HCT116 (cell line): Measurements from ENCODE around the gene SETD9. TPM values are rescaled to one million over a fixed set of nuclear protein-coding genes. Genes with fewer than 3 reads are reported as not detected.

Source experiments
- ATAC-seq: fragments of 200-7000 bp; cut with Tn5 transposase; 2 replicates; pipeline ENCODE4 v1.9.1; 2020; ENCODE audit warnings: mild to moderate bottlenecking, moderate library complexity
- BruUV-seq: library from RNA; stranded (reverse); fragments of 400-500 nt; replicated peaks from 2 replicates; lab custom pipeline; 2021; lab: Mats Ljungman, UMichigan
- CTCF ChIA-PET: fragments of 300-600 bp; sonication (Branson Sonifier 250); formaldehyde crosslinking; loops from one replicate; lab custom pipeline; 2021; ENCODE audit warnings: antibody characterized with exemption; lab: Charles Lee
- POLR2A ChIA-PET: fragments of 300-600, 350-600 bp; sonication (Branson Sonifier 250); formaldehyde crosslinking; loops from one replicate; lab custom pipeline; 2021; ENCODE audit warnings: antibody characterized with exemption; lab: Charles Lee
- RAD21 ChIA-PET, 2 experiments: fragments of 300-600 bp; sonication (Branson Sonifier 250); formaldehyde crosslinking; loops; one replicate each; lab custom pipeline; 2023; ENCODE audit warnings: low total read pairs in 2 of 2; ENCODE audit not compliant: uncharacterized antibody in 2 of 2, unreplicated experiment in 2 of 2, low non-redundant PET in 1 of 2; lab: Charles Lee
- DNase-seq: peaks from one replicate; pipeline ENCODE4 v3.0.0-alpha.2; 2010; ENCODE audit warnings: low read depth, low spot score
- H2AFZ ChIP-seq: fragments of 200-600 bp; shearing (Covaris generic), sonication (generic); 2 replicates; pipeline ENCODE4 v1.6.1; 2017; ENCODE audit warnings: low read depth, mixed run types, mixed read lengths, antibody characterized with exemption, low read length; ENCODE audit not compliant: poor library complexity, severe bottlenecking
- H3K27ac ChIP-seq: 2 replicates; pipeline ENCODE4 v1.5.1; 2012; ENCODE audit warnings: low read depth, low read length
- H3K27me3 ChIP-seq: fragments of 200-600 bp; sonication (generic); 2 replicates; pipeline ENCODE4 v1.6.1; 2016; ENCODE audit warnings: mixed run types, low read length, mixed read lengths; ENCODE audit not compliant: insufficient read depth
- H3K36me3 ChIP-seq, 2 experiments: fragments of 200-500 bp in 1 of 2; fragments of 200-600 bp in 1 of 2; sonication (Bioruptor generic) in 1 of 2; sonication (generic) in 1 of 2; 2 replicates each; pipeline versions ENCODE4 v1.5.1 to v1.6.1; 2014 to 2016; ENCODE audit warnings: low read length in 2 of 2, inconsistent platforms in 1 of 2, mixed read lengths in 1 of 2, mixed run types in 1 of 2; ENCODE audit not compliant: insufficient read depth in 2 of 2, control insufficient read depth in 1 of 2
- H3K4me1 ChIP-seq, 2 experiments: fragments of 200-600 bp in 1 of 2; sonication (generic) in 1 of 2; 2 replicates each; pipeline versions ENCODE4 v1.5.1 to v1.6.1; 2012 to 2017; ENCODE audit warnings: low read length in 2 of 2, inconsistent platforms in 1 of 2, mild to moderate bottlenecking in 1 of 2, mixed read lengths in 1 of 2, mixed run types in 1 of 2, moderate library complexity in 1 of 2; ENCODE audit not compliant: insufficient read depth in 2 of 2, control insufficient read depth in 1 of 2
- H3K4me2 ChIP-seq: fragments of 200-600 bp; sonication (generic); 2 replicates; pipeline ENCODE4 v1.6.1; 2017; ENCODE audit warnings: mixed run types, low read length, mixed read lengths
- H3K4me3 ChIP-seq, 2 experiments: fragments of 200-600 bp in 1 of 2; sonication (generic) in 1 of 2; replicated peaks in 1 of 2; 2 replicates each; pipeline ENCODE4 v1.5.1; 2011 to 2016; ENCODE audit warnings: low read length in 2 of 2, control low read depth in 1 of 2, low read depth in 1 of 2, mild to moderate bottlenecking in 1 of 2, mixed read lengths in 1 of 2, mixed run types in 1 of 2
- H3K79me2 ChIP-seq: fragments of 200-600 bp; sonication (generic); 2 replicates; pipeline ENCODE4 v1.6.1; 2017; ENCODE audit warnings: mild to moderate bottlenecking, mixed run types, low read length, moderate library complexity, mixed read lengths; ENCODE audit not compliant: insufficient read depth
- H3K9ac ChIP-seq: fragments of 200-600 bp; sonication (generic); 2 replicates; pipeline ENCODE4 v1.6.1; 2016; ENCODE audit warnings: low read length, mixed read lengths
- H3K9me2 ChIP-seq: fragments of 200-600 bp; sonication (generic), shearing (Covaris generic); 2 replicates; pipeline ENCODE4 v1.6.1; 2017; ENCODE audit warnings: mixed run types, mild to moderate bottlenecking, moderate library complexity; ENCODE audit not compliant: insufficient read depth
- H3K9me3 ChIP-seq, 2 experiments: fragments of 200-500 bp in 1 of 2; fragments of 200-600 bp in 1 of 2; sonication (Bioruptor generic) in 1 of 2; sonication (generic) in 1 of 2; 2 replicates each; pipeline ENCODE4 v1.6.1; 2014 to 2017; ENCODE audit warnings: low read length in 2 of 2, mixed read lengths in 2 of 2, inconsistent platforms in 1 of 2, low read depth in 1 of 2, mild to moderate bottlenecking in 1 of 2, mixed run types in 1 of 2, moderate library complexity in 1 of 2; ENCODE audit not compliant: control insufficient read depth in 1 of 2, insufficient read depth in 1 of 2
- H4K20me1 ChIP-seq: fragments of 200-600 bp; sonication (generic), shearing (Covaris generic); 2 replicates; pipeline ENCODE4 v1.6.1; 2017; ENCODE audit warnings: mixed run types, mild to moderate bottlenecking, moderate library complexity; ENCODE audit not compliant: insufficient read depth
- ATF3 ChIP-seq: IDR thresholded peaks from 2 replicates; pipeline ENCODE4 v1.6.1; 2012
- CBX3 ChIP-seq: IDR thresholded peaks from 2 replicates; pipeline ENCODE4 v1.6.1; 2012; ENCODE audit warnings: low read depth
- CEBPB ChIP-seq: IDR thresholded peaks from 2 replicates; pipeline ENCODE4 v1.6.1; 2012; ENCODE audit warnings: low read depth
- CTCF ChIP-seq, 3 experiments: fragments of 200-600 bp in 1 of 3; sonication (generic) in 1 of 3; IDR thresholded peaks in 2 of 3; conservative IDR thresholded peaks in 1 of 3; 2 replicates each; pipeline ENCODE4 v1.5.1; 2012 to 2017; ENCODE audit warnings: low read depth in 2 of 3, low read length in 2 of 3, antibody characterized with exemption in 1 of 3, borderline replicate concordance in 1 of 3, control low read depth in 1 of 3, mild to moderate bottlenecking in 1 of 3, mixed read lengths in 1 of 3, mixed run types in 1 of 3, moderate library complexity in 1 of 3; ENCODE audit not compliant: insufficient read depth in 1 of 3
- EGR1 ChIP-seq: IDR thresholded peaks from 2 replicates; pipeline ENCODE4 v1.6.1; 2012; ENCODE audit warnings: low read depth
- ELF1 ChIP-seq: IDR thresholded peaks from 2 replicates; pipeline ENCODE4 v1.6.1; 2012; ENCODE audit warnings: low read depth, borderline replicate concordance
- EZH2 ChIP-seq: fragments of 200-600 bp; sonication (generic); IDR thresholded peaks from 2 replicates; pipeline ENCODE4 v1.6.1; 2017; ENCODE audit warnings: antibody characterized with exemption, mixed run types
- EZH2phosphoT487 ChIP-seq: fragments of 200-600 bp; IDR thresholded peaks from 2 replicates; pipeline ENCODE4 v1.6.1; 2018; ENCODE audit warnings: antibody characterized with exemption, borderline replicate concordance
- FOSL1 ChIP-seq: IDR thresholded peaks from 2 replicates; pipeline ENCODE4 v1.6.1; 2012; ENCODE audit warnings: low read depth
- JUND ChIP-seq: IDR thresholded peaks from 2 replicates; pipeline ENCODE4 v1.6.1; 2012
- POLR2A ChIP-seq: IDR thresholded peaks from 2 replicates; pipeline ENCODE4 v1.7.0; 2011; ENCODE audit warnings: borderline replicate concordance; ENCODE audit not compliant: insufficient read depth, insufficient read length; ENCODE audit errors: extremely low read depth
- RAD21 ChIP-seq: IDR thresholded peaks from 2 replicates; pipeline ENCODE4 v1.6.1; 2012; ENCODE audit warnings: low read depth, mild to moderate bottlenecking
- SIN3A ChIP-seq: IDR thresholded peaks from 2 replicates; pipeline ENCODE4 v1.6.1; 2012; ENCODE audit warnings: low read depth
- SRF ChIP-seq: IDR thresholded peaks from 2 replicates; pipeline ENCODE4 v1.6.1; 2012; ENCODE audit warnings: low read depth
- YY1 ChIP-seq: IDR thresholded peaks from 2 replicates; pipeline ENCODE4 v1.6.1; 2011; ENCODE audit warnings: low read length, low read depth, moderate library complexity, mild to moderate bottlenecking; ENCODE audit not compliant: insufficient replicate concordance; ENCODE audit errors: extremely low read depth
- ZBTB33 ChIP-seq: IDR thresholded peaks from 2 replicates; pipeline ENCODE4 v1.6.1; 2011; ENCODE audit warnings: mild to moderate bottlenecking, low read length, moderate library complexity; ENCODE audit not compliant: insufficient replicate concordance; ENCODE audit errors: extremely low read depth
- ZFX ChIP-seq: fragments of 450-650 bp; IDR thresholded peaks from 2 replicates; pipeline ENCODE4 v1.6.1; 2017
- ZNF274 ChIP-seq: fragments of 200-500 bp; sonication (Bioruptor generic); IDR thresholded peaks from 2 replicates; pipeline ENCODE4 v1.6.1; 2014; ENCODE audit warnings: mild to moderate bottlenecking, low read depth, low read length, inconsistent platforms
- intact Hi-C: fragments of 100-400 bp; cut with micrococcal nuclease; formaldehyde crosslinking; loops from 2 replicates; pipeline ENCODE4 v1.10.0; 2022
- total RNA-seq: library from RNA; stranded (reverse); gene quantifications from one replicate; pipeline ENCODE4 v1.2.1, GENCODE V29; 2021; ENCODE audit not compliant: unreplicated experiment
- TF ChIP-seq, protein P1 (sequence below): IDR thresholded peaks from 2 replicates; pipeline ENCODE4 v1.6.1; 2012; ENCODE audit warnings: low read depth
- TF ChIP-seq, protein P2 (sequence below): IDR thresholded peaks from 2 replicates; pipeline ENCODE4 v1.6.1; 2012

The SETD9 gene
- total RNA-seq, 1 experiment from 2014 or later = 10.9 TPM

DNA sequence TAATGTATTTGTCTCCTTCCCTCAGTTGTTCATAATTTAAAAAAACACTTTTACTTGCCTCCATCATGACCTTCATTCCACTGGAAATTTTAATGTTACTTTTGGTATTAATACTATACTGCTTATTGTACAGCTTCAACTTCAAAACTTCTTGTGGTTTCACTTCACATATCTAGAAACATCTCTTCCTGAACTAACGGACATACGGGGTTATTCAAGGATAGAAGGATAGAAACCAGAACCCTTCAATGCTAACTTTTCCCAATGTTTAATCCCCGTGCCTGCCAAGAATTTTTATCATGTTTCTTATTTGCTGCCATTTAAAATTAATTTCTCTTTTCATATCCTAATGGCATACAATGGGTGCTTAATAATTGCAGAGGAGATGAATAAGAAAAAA, 36.3 kb upstream of the SETD9 start:
- Histone ChIP-seq H3K36me3 (peaks cover 8 to 12% of the 10 kb centered on the region in 2 experiments; a peak in 2 of 4 replicates), H3K9me3 (no peaks in the 10 kb centered on the region), H3K4me2 (no peak overlapping the region), H3K79me2 (no peaks in the 10 kb centered on the region), H3K9me2 (no peaks in the 10 kb centered on the region), H3K4me3 (no peak overlapping the region), H3K27ac (no peak overlapping the region), H2AFZ (no peak overlapping the region), H3K27me3 (no peaks in the 10 kb centered on the region), H3K4me1 (no peaks in the 10 kb centered on the region), H3K9ac (no peak overlapping the region), H4K20me1 (no peaks in the 10 kb centered on the region)
- ChIA-PET CTCF (no interaction called here), RAD21 (no interaction called here), POLR2A (no interaction called here)
- DNase-seq (no peak), ATAC-seq (no peak)
- BruUV-seq = no TSS peak
- TF ChIP-seq ZNF274 = no peak
- TF ChIP-seq EZH2 = no peak
- no peak for TF ChIP-seq CEBPB
- TF ChIP-seq EZH2phosphoT487 = no peak
- no peak for TF ChIP-seq EGR1
- TF ChIP-seq ATF3 = no peak
- TF ChIP-seq SIN3A = no peak
- no peak for TF ChIP-seq RAD21
- TF ChIP-seq, protein P1, sequence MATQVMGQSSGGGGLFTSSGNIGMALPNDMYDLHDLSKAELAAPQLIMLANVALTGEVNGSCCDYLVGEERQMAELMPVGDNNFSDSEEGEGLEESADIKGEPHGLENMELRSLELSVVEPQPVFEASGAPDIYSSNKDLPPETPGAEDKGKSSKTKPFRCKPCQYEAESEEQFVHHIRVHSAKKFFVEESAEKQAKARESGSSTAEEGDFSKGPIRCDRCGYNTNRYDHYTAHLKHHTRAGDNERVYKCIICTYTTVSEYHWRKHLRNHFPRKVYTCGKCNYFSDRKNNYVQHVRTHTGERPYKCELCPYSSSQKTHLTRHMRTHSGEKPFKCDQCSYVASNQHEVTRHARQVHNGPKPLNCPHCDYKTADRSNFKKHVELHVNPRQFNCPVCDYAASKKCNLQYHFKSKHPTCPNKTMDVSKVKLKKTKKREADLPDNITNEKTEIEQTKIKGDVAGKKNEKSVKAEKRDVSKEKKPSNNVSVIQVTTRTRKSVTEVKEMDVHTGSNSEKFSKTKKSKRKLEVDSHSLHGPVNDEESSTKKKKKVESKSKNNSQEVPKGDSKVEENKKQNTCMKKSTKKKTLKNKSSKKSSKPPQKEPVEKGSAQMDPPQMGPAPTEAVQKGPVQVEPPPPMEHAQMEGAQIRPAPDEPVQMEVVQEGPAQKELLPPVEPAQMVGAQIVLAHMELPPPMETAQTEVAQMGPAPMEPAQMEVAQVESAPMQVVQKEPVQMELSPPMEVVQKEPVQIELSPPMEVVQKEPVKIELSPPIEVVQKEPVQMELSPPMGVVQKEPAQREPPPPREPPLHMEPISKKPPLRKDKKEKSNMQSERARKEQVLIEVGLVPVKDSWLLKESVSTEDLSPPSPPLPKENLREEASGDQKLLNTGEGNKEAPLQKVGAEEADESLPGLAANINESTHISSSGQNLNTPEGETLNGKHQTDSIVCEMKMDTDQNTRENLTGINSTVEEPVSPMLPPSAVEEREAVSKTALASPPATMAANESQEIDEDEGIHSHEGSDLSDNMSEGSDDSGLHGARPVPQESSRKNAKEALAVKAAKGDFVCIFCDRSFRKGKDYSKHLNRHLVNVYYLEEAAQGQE = no peak
- no peak for TF ChIP-seq FOSL1
- no peak for TF ChIP-seq SRF
- TF ChIP-seq CBX3 = no peak
- TF ChIP-seq CTCF (IDR thresholded peaks at IDR 0.05 in 2 of 3, conservative IDR thresholded peaks at IDR 0.05 in 1 of 3; ENCODE audit: borderline replicate concordance in 1 of 3, insufficient read depth in 1 of 3, low read depth in 2 of 3, low read length in 2 of 3) = no peak
- TF ChIP-seq, protein P2, sequence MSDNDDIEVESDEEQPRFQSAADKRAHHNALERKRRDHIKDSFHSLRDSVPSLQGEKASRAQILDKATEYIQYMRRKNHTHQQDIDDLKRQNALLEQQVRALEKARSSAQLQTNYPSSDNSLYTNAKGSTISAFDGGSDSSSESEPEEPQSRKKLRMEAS = no peak
- no peak for TF ChIP-seq POLR2A
- TF ChIP-seq ELF1 = no peak
- TF ChIP-seq YY1 = no peak
- no peak for TF ChIP-seq ZBTB33
- TF ChIP-seq JUND = no peak
- TF ChIP-seq ZFX = no peak
- intact Hi-C loops = no loop called here
